Measurements from ENCODE around the gene LIN7A.

LIN7A gene

DNA sequence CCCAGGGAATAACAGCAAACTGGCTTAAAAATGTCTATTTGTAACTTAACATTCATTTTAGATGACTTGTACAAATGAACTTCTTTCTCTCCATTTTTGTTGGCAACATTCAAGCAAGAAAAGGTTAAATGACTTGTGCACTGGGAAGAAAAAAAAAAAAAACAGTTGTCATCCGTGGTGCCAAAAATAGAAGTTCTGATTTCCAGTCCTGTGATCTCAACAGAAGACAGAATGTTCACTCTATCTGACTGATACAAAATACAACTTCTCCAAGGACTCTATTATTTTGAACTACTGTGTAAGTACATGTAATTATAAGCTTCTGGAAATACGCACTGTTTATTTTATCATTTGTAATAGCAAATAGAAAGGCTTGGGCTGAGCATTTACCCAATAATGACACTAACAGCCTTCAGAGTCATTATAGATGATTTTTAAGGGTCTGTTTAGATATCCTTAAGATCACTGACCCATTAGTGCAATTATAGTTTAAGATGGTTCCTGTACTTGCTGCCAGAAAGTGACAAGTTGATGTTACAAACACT is 59.9 kb downstream of the LIN7A start:
- H3K27ac ChIP-seq = no peak overlapping the region
- no peak for TF ChIP-seq ZFX (IDR thresholded peaks at IDR 0.05; ENCODE audit: borderline replicate concordance)
- TF ChIP-seq, protein P1, sequence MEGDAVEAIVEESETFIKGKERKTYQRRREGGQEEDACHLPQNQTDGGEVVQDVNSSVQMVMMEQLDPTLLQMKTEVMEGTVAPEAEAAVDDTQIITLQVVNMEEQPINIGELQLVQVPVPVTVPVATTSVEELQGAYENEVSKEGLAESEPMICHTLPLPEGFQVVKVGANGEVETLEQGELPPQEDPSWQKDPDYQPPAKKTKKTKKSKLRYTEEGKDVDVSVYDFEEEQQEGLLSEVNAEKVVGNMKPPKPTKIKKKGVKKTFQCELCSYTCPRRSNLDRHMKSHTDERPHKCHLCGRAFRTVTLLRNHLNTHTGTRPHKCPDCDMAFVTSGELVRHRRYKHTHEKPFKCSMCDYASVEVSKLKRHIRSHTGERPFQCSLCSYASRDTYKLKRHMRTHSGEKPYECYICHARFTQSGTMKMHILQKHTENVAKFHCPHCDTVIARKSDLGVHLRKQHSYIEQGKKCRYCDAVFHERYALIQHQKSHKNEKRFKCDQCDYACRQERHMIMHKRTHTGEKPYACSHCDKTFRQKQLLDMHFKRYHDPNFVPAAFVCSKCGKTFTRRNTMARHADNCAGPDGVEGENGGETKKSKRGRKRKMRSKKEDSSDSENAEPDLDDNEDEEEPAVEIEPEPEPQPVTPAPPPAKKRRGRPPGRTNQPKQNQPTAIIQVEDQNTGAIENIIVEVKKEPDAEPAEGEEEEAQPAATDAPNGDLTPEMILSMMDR (IDR thresholded peaks at IDR 0.05) = no peak

DNA sequence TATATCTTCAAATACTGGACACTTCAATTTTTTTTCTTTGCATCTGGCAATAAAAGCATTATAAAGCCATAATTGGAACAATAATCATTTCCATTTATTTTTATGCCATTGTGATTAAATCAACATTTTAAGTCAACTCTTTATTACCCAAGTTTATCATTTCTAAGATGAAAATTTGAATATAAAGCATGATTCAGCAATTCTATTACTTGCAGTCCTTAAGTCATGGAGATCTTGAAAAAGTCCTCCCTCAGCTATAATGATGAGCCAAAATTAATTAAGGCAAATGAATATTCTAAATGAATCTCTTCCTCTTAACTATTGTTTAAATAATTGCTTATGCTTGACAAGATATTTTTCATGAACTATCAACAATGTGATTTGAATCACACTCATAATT is 65.7 kb downstream of the LIN7A start:
- TF ChIP-seq, protein P1 (IDR thresholded peaks at IDR 0.05) = no peak
- no peak for TF ChIP-seq ZFX (IDR thresholded peaks at IDR 0.05; ENCODE audit: borderline replicate concordance)
- no peak overlapping the region for H3K27ac ChIP-seq

- no peak overlapping the region for H3K27ac ChIP-seq
- TF ChIP-seq, protein P1 (IDR thresholded peaks at IDR 0.05) = no peak
- TF ChIP-seq ZFX (IDR thresholded peaks at IDR 0.05; ENCODE audit: borderline replicate concordance) = no peak
Measured at GRCh38 chr12:80869264-80869663, 68.5 kb downstream of the LIN7A start.

- TF ChIP-seq, protein P1 (IDR thresholded peaks at IDR 0.05) = no peak
- no peak for TF ChIP-seq ZFX (IDR thresholded peaks at IDR 0.05; ENCODE audit: borderline replicate concordance)
- H3K27ac ChIP-seq = no peak overlapping the region
Measured at GRCh38 chr12:80868576-80868975, 69.2 kb downstream of the LIN7A start.

- no peak for TF ChIP-seq ZFX (IDR thresholded peaks at IDR 0.05; ENCODE audit: borderline replicate concordance)
- TF ChIP-seq, protein P1 (IDR thresholded peaks at IDR 0.05) = no peak
Measured at GRCh38 chr12:80867941-80868340, 69.8 kb downstream of the LIN7A start.

DNA sequence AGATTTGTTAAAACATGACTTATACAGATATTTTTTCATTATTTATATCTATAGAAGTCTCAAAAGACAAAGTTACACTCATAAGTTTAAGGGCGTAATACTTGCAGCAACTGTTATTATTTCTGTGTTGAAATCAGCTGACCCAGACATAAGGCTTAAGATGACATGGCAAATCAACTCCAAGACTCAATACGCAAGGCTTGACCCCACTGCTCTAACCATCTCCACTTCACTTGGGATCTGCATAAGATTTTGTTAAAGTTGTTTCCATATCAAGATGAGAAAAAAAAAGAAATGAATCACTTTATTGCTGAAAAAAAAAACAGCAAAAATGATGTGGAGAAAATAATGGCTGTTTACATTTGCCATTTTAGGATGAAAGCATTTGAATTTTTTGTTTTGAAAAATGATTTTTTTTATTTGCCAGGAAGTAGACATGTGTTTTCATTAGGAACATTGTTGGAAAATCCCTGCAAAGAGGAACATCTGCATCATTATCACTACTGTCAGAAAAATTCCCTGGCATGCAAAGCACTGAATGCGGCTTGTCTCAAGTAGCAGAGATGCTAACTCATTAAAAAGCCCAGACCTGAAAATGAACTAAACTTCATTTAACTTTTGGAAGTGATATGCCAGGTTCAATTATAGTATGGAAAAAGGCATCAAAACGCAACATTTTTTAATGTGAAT is 73.5 kb downstream of the LIN7A start:
- no peak for TF ChIP-seq ZFX (IDR thresholded peaks at IDR 0.05; ENCODE audit: borderline replicate concordance)
- TF ChIP-seq, protein P1 (IDR thresholded peaks at IDR 0.05) = no peak

More at GRCh38 chr12:80867941-80868340, 69.8 kb downstream of the LIN7A start:
- H3K27ac ChIP-seq = no peak overlapping the region

DNA sequence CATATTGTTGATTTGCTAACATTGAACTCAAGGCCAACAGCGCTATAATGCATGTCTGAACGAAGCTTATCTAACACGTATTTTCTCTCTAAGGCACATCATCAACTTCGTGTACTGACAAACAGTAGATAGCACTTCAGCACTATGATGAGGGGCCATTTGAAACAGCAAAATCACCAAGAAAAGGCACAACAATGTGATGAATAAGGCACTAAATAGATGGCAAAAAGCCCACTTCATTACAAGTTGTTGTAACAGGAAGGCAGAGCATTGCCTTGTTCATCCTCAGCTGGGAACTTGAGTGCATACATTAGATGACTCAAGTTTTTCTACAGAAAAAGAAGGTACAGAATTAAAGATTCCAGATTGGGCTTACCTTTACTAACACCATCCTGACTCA is 75.2 kb downstream of the LIN7A start:
- TF ChIP-seq, protein P1 (IDR thresholded peaks at IDR 0.05) = no peak
- no peak for TF ChIP-seq ZFX (IDR thresholded peaks at IDR 0.05; ENCODE audit: borderline replicate concordance)
- no peak overlapping the region for H3K27ac ChIP-seq

More for the DNA sequence above, 73.5 kb downstream of the LIN7A start:
- H3K27ac ChIP-seq = no peak overlapping the region
